WERI-Rb-1 (cell line): ENCODE results near the gene TCP11.
A peak's percentile ranks its signal among the peaks of the same experiment; 100 is the strongest.

Experiments
- DNase-seq: peaks from one replicate; pipeline ENCODE4 v3.0.0-alpha.2; 2020
- H3K27ac ChIP-seq: fragments of 250-450 bp; sonication (Bioruptor Pico); 2 replicates; pipeline ENCODE4 v1.5.1; 2020; ENCODE audit warnings: mild to moderate bottlenecking, moderate library complexity
- H3K27me3 ChIP-seq: fragments of 250-450 bp; sonication (Bioruptor Pico); 2 replicates; pipeline ENCODE4 v1.5.1; 2021; ENCODE audit warnings: mild to moderate bottlenecking, low read depth, moderate library complexity; ENCODE audit not compliant: insufficient read depth, severe bottlenecking
- H3K36me3 ChIP-seq: fragments of 250-450 bp; sonication (Bioruptor Pico); 2 replicates; pipeline ENCODE4 v1.5.1; 2020; ENCODE audit warnings: mild to moderate bottlenecking, moderate library complexity
- H3K4me3 ChIP-seq: 2 replicates; pipeline ENCODE4 v1.5.1; 2011; ENCODE audit warnings: low read depth, mild to moderate bottlenecking, control low read depth, low read length
- H3K9me3 ChIP-seq: fragments of 250-450 bp; sonication (Bioruptor Pico); 2 replicates; pipeline ENCODE4 v1.5.1; 2021; ENCODE audit warnings: mild to moderate bottlenecking, moderate library complexity; ENCODE audit not compliant: severe bottlenecking
- CTCF ChIP-seq: IDR thresholded peaks from 2 replicates; pipeline ENCODE4 v1.5.1; 2011; ENCODE audit warnings: low read depth, mild to moderate bottlenecking, control low read depth, inconsistent platforms, low read length

The TCP11 gene

GRCh38 chr6:35149891-35150566, 8.9 kb upstream of the TCP11 start:
- Histone ChIP-seq H3K9me3 (no peaks in the 10 kb centered on the region), H3K27me3 (no peaks in the 10 kb centered on the region), H3K4me3 (no peak overlapping the region), H3K27ac (no peak overlapping the region), H3K36me3 (no peaks in the 10 kb centered on the region)
- no peak for DNase-seq
- TF ChIP-seq CTCF = no peak

DNA sequence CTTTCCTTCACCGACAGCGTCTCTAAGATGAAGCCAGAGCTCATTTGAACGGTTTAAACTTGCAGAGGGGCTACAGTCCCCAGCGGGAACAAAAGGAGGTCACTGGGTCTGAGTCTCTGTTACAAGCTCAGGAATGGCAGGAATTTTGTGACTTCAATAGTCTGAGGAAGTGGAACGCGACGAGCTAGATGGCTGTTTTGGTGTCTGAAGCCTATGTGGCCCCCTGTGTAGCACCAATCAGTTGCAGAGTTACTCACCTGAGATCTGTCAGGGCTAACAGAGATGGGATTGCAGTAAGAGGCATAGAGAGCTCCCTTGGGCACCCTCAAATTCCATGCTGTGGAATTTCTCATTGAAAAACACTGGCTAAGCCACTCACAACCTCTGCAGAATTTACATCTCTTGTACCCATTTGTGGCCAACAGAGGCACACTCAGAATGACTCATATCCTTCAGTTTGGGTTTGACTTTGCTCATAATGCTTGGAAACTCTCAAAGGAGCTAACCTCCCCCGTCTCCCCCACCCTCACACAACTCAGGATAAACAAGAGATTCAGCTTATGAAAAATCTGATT, 7.1 kb upstream of the TCP11 start:
- TF ChIP-seq CTCF = no peak
- Histone ChIP-seq H3K36me3 (no peaks in the 10 kb centered on the region), H3K4me3 (no peak overlapping the region), H3K27me3 (no peaks in the 10 kb centered on the region), H3K27ac (no peak overlapping the region), H3K9me3 (no peaks in the 10 kb centered on the region)
- DNase-seq = no peak

GRCh38 chr6:35147486-35147885, 6.3 kb upstream of the TCP11 start:
- no peaks in the 10 kb centered on the region for H3K36me3 ChIP-seq
- no peaks in the 10 kb centered on the region for H3K27me3 ChIP-seq
- no peak for DNase-seq
- TF ChIP-seq CTCF = no peak
- no peaks in the 10 kb centered on the region for H3K9me3 ChIP-seq
- no peak overlapping the region for H3K27ac ChIP-seq
- no peak overlapping the region for H3K4me3 ChIP-seq

DNA sequence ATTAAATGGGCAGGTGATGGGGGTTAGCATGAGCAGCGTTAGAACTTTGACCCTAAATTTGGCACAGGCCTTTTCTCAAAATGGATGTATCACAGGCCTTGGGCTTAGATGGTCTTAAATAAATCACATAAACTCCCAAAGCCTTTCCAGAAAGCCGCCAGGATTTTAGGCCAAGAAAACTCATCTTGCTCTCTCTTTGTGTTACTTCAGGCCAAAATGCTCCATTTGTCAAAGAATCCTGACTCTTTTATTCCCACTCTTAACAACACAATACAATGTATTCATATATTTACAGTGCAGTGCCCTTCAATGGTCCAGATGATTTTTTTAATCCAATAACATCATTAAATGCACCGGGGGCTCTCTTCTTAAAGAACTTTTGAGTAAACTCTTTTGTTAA, 5.9 kb upstream of the TCP11 start:
- no peak for TF ChIP-seq CTCF
- Histone ChIP-seq H3K4me3 (no peak overlapping the region), H3K27me3 (no peaks in the 10 kb centered on the region), H3K27ac (no peak overlapping the region), H3K9me3 (no peaks in the 10 kb centered on the region), H3K36me3 (no peaks in the 10 kb centered on the region)
- no peak for DNase-seq

- H3K27ac ChIP-seq = no peak overlapping the region
- no peaks in the 10 kb centered on the region for H3K9me3 ChIP-seq
- no peak overlapping the region for H3K4me3 ChIP-seq
- H3K36me3 ChIP-seq = no peaks in the 10 kb centered on the region
- peak; percentile 92 for TF ChIP-seq CTCF
- H3K27me3 ChIP-seq = no peaks in the 10 kb centered on the region
- DNase-seq = peak; percentile 86
Measured at GRCh38 chr6:35146453-35146852, 5.3 kb upstream of the TCP11 start.

- H3K4me3 ChIP-seq = no peak overlapping the region
- no peak for DNase-seq
Measured at GRCh38 chr6:35145757-35146156, 4.6 kb upstream of the TCP11 start.

More at GRCh38 chr6:35145757-35146156, 4.6 kb upstream of the TCP11 start:
- Histone ChIP-seq H3K36me3 (no peaks in the 10 kb centered on the region), H3K27me3 (no peaks in the 10 kb centered on the region), H3K9me3 (no peaks in the 10 kb centered on the region), H3K27ac (no peak overlapping the region)
- TF ChIP-seq CTCF = no peak
